Stimulated activated CD4-positive, alpha-beta T cell treated with anti-CD3 and anti-CD28 coated beads, Interleukin-4, amount 100 ng/mL, for 24 hours (primary cell): ENCODE data around the gene PPARD.

ENCODE experiments used
- DNase-seq: peaks from one replicate; pipeline ENCODE4 v3.0.0-alpha.2; 2020

Gene PPARD

DNA sequence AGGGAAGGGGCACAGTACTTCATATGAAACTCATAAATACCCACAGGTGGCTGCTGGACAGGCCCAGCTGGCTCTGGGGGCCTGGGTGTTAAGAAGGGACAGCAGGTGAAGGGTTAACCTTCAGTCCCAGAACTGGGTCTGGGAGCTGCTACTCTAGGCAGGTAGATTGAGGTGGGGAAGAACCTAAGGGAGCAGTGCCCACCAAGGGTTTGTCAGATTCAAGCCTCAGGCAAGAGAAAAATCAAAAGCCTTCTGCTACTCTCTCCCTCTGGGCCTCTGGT is 131.4 kb downstream of the PPARD start:
- DNase-seq, result no peak

DNA sequence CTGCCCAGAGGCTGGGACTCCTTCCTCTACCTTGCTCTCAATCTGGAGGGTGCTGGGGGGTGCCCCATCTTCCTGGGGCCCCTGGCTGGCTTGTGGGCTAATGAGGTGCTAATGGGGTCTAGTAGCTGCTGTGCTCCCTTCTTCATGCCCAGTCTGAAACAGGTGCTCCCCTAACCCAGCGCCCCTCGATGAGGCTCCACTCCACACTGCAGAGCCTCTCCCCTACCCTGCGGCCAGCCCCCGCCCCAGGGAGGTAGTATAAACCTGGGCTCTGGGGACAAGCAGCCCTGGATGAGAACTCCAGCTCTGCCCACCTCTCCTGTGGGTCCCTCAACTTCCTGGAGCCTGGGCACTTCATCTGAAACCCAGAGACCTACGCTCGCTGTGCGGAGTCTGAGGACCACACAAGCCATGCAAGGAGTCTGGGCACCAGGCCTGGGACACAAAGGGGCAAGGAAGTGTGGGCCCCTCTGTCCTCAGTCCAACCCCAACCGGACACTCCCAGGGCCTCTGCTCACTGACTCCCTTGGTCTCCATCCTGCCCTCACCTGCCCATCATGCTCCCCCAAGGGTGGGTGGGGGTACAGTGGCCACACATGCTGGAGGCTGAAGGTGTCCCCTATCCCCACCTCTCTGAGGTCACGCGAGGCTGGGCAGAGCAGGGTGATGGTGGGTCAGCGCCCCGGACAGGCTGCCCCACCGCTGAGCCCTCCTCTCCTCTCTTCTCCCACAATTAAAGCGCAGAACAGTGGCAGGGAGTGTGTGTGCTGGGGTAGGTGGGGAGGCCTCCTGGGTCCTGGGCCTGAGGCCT is 132.0 kb downstream of the PPARD start:
- DNase-seq, result no peak

DNA sequence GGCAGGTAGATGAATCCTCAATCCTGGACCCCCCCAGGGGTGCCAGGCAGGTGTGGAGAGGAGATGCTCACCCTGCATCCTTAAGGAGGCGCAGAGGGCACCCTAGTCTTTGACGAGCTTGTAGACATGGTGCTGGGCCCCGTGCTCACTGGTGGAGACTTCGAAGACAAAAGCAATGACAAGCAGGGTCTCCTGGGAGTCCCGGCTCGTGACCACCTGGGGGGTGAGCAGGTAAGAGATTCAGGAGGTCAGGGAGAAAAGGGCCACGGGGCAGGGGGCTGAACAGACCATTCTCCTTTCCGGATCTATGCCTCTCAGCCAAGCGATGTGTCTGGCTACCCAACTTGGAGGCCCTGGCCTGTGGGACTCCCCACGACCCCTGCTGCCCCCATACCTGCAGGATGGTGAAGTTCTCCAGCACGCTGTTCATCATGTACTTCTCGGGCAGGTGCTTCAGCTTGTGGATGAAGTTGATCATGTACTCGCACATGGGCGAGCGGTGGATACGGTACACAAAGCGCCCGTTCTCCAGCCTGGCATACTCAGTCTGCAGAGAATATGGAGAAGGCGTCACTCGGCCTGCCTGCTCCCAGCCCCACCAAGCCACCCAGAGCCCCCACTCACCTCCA is 132.7 kb downstream of the PPARD start:
- no peak for DNase-seq

DNA sequence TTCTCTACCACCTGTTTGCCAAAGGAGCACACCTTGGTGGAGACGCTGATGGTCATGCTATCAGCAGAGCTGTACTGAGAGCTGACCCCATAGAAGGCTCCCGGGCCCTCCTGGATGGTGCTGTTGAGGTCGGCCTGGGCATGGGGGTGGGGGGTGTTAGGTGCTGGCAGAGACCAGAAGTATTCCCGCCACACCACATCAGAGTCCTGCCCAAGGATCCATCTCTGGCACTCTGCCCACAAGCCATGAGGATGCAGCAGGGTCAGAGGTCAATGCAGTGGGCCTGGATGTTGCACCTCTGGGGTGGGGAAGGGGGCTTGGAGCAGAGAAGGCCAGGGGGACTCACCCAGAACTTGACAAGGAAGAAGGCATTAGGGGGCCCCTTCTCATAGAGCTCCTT is 133.2 kb downstream of the PPARD start:
- DNase-seq, result no peak

DNA sequence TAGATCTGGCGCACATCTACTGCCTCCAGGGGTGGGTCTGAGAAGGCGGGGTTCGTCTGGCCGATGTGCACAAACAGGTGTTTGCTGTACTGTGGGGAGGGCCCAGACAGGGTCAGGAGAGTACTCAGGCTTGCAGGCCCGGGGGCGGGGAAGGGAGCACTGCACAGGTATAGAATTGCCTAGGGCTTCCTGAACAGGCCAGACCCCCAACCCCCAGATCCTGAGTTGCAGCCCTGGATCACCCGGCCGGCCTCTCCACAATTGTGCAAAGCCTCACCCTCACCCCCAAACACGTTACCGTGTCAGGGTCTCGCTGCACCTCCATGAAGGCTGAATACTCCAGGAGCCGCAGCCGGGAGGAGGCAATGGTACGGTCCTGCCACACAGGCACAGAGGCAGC is 133.6 kb downstream of the PPARD start:
- DNase-seq, result peak; percentile 15

DNA sequence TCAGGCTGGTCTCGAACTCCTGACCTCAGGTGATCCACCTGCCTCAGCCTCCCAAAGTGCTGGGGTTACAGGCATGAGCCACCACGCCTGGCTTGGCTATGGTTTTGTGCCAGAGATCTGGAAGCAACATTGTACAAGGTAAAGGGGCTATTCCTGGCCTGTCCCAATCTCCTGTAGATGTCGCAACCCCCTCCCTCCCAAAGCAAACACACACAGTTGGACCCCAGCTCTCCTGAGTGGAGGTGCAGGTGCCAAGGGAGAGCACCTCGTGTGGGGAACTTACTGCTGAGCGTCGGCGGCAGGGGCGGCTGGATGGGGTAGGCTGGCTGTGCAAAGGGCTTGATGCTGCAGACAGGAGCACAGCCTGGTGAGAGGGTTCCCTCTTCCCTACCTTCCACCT is 134.7 kb downstream of the PPARD start:
- DNase-seq, result no peak
